Mucosa of rectum (tissue), 2 donors: ENCODE results near the gene ASPN.

ENCODE experiments used
- H3K27ac ChIP-seq, 2 donors: one replicate each; pipeline ENCODE4 v1.7.0; 2013; ENCODE audit warnings: inconsistent platforms in 2 of 2, low read depth in 2 of 2, low read length in 2 of 2
- H3K27me3 ChIP-seq, 2 donors: one replicate each; pipeline ENCODE4 v1.7.0; 2013; ENCODE audit warnings: low read length in 2 of 2; ENCODE audit not compliant: control insufficient read depth in 2 of 2, insufficient read depth in 2 of 2
- H3K36me3 ChIP-seq, 2 donors: one replicate each; pipeline ENCODE4 v1.7.0; 2013; ENCODE audit warnings: low read length in 2 of 2; ENCODE audit not compliant: control insufficient read depth in 2 of 2, insufficient read depth in 2 of 2
- H3K4me1 ChIP-seq, 2 donors: one replicate each; pipeline ENCODE4 v1.7.0; 2013; ENCODE audit warnings: low read length in 2 of 2, mild to moderate bottlenecking in 1 of 2; ENCODE audit not compliant: control insufficient read depth in 2 of 2, insufficient read depth in 2 of 2
- H3K4me3 ChIP-seq, 2 donors: one replicate each; pipeline ENCODE4 v1.7.0; 2013; ENCODE audit warnings: low read length in 2 of 2
- H3K9ac ChIP-seq, 2 donors: one replicate each; pipeline ENCODE4 v1.7.0; 2013; ENCODE audit warnings: low read length in 2 of 2, low read depth in 1 of 2, mild to moderate bottlenecking in 1 of 2
- H3K9me3 ChIP-seq, 2 donors: one replicate each; pipeline ENCODE4 v1.7.0; 2013; ENCODE audit warnings: low read length in 2 of 2; ENCODE audit not compliant: control insufficient read depth in 2 of 2
- donor health status: healthy.
- donor health status: Normal muscosa, but diverticular disease.

The ASPN gene

GRCh38 chr9:92518199-92518598 is 35.9 kb upstream of the ASPN start:
- no peaks in the 10 kb centered on the region for H3K27me3 ChIP-seq
- H3K4me1 ChIP-seq = no peaks in the 10 kb centered on the region
- H3K27ac ChIP-seq = no peak overlapping the region
- no peak overlapping the region for H3K9ac ChIP-seq
- no peak overlapping the region for H3K4me3 ChIP-seq
- H3K9me3 ChIP-seq = no peaks in the 10 kb centered on the region
- H3K36me3 ChIP-seq = no peaks in the 10 kb centered on the region

- no peaks in the 10 kb centered on the region for H3K36me3 ChIP-seq
- H3K9ac ChIP-seq = no peak overlapping the region
- H3K27ac ChIP-seq = no peak overlapping the region
- no peaks in the 10 kb centered on the region for H3K27me3 ChIP-seq
- no peaks in the 10 kb centered on the region for H3K9me3 ChIP-seq
- H3K4me3 ChIP-seq = no peak overlapping the region
- peaks cover 6 to 9% of the 10 kb centered on the region in 2 donors for H3K4me1 ChIP-seq
Observed at GRCh38 chr9:92517046-92517445, 34.7 kb upstream of the ASPN start.

- Histone ChIP-seq H3K4me1 (peaks cover 6 to 9% of the 10 kb centered on the region in 2 donors), H3K36me3 (no peaks in the 10 kb centered on the region), H3K27me3 (no peaks in the 10 kb centered on the region), H3K9me3 (no peaks in the 10 kb centered on the region), H3K9ac (no peak overlapping the region), H3K27ac (no peak overlapping the region), H3K4me3 (no peak overlapping the region)
Observed at GRCh38 chr9:92516521-92516920, 34.2 kb upstream of the ASPN start.

- no peak overlapping the region for H3K9ac ChIP-seq
- no peaks in the 10 kb centered on the region for H3K9me3 ChIP-seq
- H3K27ac ChIP-seq = no peak overlapping the region
- no peaks in the 10 kb centered on the region for H3K27me3 ChIP-seq
- no peaks in the 10 kb centered on the region for H3K36me3 ChIP-seq
- H3K4me1 ChIP-seq = peaks cover 6 to 9% of the 10 kb centered on the region in 2 donors
- H3K4me3 ChIP-seq = no peak overlapping the region
Observed at GRCh38 chr9:92514635-92515034, 32.3 kb upstream of the ASPN start.

- Histone ChIP-seq H3K27ac (no peak overlapping the region), H3K4me3 (no peak overlapping the region), H3K4me1 (peaks cover 6 to 9% of the 10 kb centered on the region in 2 donors), H3K9ac (no peak overlapping the region), H3K27me3 (no peaks in the 10 kb centered on the region), H3K36me3 (no peaks in the 10 kb centered on the region), H3K9me3 (no peaks in the 10 kb centered on the region)
Observed at GRCh38 chr9:92513349-92513748, 31.0 kb upstream of the ASPN start.

GRCh38 chr9:92512622-92513021 is 30.3 kb upstream of the ASPN start:
- no peaks in the 10 kb centered on the region for H3K27me3 ChIP-seq
- no peak overlapping the region for H3K4me3 ChIP-seq
- no peak overlapping the region for H3K9ac ChIP-seq
- no peaks in the 10 kb centered on the region for H3K9me3 ChIP-seq
- H3K27ac ChIP-seq = peak overlapping the region; percentile 10 to 34
- H3K4me1 ChIP-seq = peaks cover 6 to 16% of the 10 kb centered on the region in 2 donors
- H3K36me3 ChIP-seq = no peaks in the 10 kb centered on the region

GRCh38 chr9:92510747-92511146 is 28.4 kb upstream of the ASPN start:
- Histone ChIP-seq H3K9me3 (no peaks in the 10 kb centered on the region), H3K36me3 (no peaks in the 10 kb centered on the region), H3K9ac (no peak overlapping the region), H3K27me3 (no peaks in the 10 kb centered on the region), H3K4me1 (peaks cover 6 to 20% of the 10 kb centered on the region in 2 donors), H3K27ac (no peak overlapping the region), H3K4me3 (no peak overlapping the region)

GRCh38 chr9:92509050-92509449 is 26.7 kb upstream of the ASPN start:
- peaks cover 6 to 20% of the 10 kb centered on the region in 2 donors for H3K4me1 ChIP-seq
- H3K27ac ChIP-seq = no peak overlapping the region
- H3K9ac ChIP-seq = no peak overlapping the region
- no peaks in the 10 kb centered on the region for H3K36me3 ChIP-seq
- no peaks in the 10 kb centered on the region for H3K9me3 ChIP-seq
- no peak overlapping the region for H3K4me3 ChIP-seq
- H3K27me3 ChIP-seq = no peaks in the 10 kb centered on the region

- H3K27ac ChIP-seq = no peak overlapping the region
- no peaks in the 10 kb centered on the region for H3K27me3 ChIP-seq
- no peak overlapping the region for H3K9ac ChIP-seq
- H3K9me3 ChIP-seq = no peaks in the 10 kb centered on the region
- no peak overlapping the region for H3K4me3 ChIP-seq
- H3K36me3 ChIP-seq = no peaks in the 10 kb centered on the region
- peaks cover 6 to 20% of the 10 kb centered on the region in 2 donors for H3K4me1 ChIP-seq
Observed at GRCh38 chr9:92508018-92508820, 25.9 kb upstream of the ASPN start.

GRCh38 chr9:92507496-92507895 is 25.2 kb upstream of the ASPN start:
- H3K27ac ChIP-seq = no peak overlapping the region
- no peaks in the 10 kb centered on the region for H3K36me3 ChIP-seq
- H3K4me3 ChIP-seq = no peak overlapping the region
- peaks cover 0 to 14% of the 10 kb centered on the region in 2 donors for H3K4me1 ChIP-seq
- no peak overlapping the region for H3K9ac ChIP-seq
- no peaks in the 10 kb centered on the region for H3K27me3 ChIP-seq
- H3K9me3 ChIP-seq = no peaks in the 10 kb centered on the region
